HG02678 (cell line): Measurements from ENCODE around the gene ARHGAP32.

Source experiments
- ATAC-seq: cut with Tn5 transposase; IDR thresholded peaks from one replicate; pipeline ENCODE4 v1.9.1; 2021; ENCODE audit warnings: mild to moderate bottlenecking, moderate library complexity; ENCODE audit not compliant: unreplicated experiment

Gene ARHGAP32

DNA sequence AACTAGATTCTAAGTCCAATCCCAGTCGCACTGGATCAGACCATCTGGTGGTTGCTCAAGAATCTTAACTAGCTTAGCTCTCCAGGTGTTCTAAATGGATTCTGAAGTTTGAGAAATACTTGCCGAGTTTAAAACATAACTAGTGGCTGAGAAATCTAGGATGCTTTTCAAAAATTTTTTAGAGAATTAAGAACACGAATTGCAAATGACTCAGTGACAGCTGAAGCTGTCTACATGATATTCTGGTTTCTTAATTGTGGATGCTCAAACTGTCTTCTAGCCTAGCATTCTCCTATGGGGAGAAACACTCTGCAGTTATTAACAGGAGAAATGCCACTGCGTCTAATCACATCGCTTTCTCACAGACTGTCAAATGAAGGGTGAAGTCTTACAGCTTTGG lies 229.2 kb downstream of the ARHGAP32 start:
- ATAC-seq, result no peak

DNA sequence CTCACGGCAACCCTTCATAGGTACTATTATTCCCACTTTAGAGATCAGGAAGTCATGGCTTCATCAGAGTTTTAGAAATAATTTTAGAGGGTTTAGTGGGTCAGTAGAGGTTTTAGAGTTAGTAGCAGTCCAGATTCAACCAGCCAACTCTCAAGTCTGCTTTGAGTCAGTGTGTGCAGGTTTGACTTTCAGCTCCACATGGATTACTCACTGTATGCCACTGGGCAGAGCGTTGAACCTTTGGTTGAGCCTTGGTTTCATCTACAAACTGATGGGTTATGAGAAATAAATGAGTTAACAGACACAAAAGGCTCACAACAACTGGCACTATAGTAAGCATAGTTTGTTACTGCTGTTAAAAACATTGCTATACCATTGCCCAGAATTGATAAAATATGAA lies 230.5 kb downstream of the ARHGAP32 start:
- ATAC-seq, result no peak

DNA sequence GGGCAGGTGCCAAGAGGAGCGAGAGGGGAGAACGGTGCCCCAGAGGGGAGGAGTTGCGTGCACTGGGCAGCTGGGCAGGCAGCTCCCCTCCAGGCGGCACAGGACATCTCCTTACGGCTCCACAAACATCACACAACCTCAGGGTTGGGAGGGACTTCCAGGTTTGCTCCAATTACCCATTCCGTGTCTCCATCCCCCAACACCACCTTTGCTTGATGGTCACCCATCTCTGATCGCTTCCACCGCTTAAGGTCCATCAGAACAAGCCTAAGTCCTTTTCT lies 235.0 kb downstream of the ARHGAP32 start:
- ATAC-seq, result no peak

DNA sequence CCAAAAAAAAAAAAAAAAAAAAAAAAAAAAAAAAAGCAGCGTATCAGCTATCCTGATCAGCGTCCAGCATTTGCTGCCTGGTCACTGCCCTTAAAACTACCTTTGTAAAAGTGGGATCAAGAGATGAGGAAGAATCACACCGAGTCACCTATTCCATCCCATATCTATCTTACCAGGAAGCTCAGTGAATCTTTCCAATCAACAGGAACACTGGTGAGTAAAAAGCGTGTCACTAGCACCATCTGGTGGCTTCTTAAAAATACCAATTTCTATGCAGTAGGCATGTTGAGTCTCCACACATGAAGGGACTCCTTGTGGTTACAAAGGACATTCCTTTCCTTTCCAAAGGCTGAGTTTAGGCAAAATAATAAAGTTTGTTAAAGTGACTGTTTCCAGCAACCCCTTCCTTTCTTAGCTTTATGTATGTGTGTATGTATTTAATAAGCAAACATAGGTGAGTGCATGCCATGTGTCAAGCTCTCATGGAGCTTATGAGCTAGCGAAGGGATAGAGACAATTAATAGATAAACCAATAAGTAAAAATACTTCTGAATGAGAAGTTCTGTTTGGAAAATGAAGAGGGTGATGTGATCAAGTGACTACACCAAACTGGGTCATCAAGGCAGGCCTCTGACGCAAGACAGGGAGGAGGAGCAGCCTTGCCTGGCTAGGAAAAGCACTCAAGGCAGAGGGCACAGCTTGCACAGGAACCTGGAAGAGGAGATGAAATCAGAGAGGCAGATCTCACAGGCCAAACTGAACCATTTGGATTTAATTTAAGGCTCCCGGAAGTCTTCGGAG lies 235.5 kb downstream of the ARHGAP32 start:
- peak; percentile 72 for ATAC-seq

DNA sequence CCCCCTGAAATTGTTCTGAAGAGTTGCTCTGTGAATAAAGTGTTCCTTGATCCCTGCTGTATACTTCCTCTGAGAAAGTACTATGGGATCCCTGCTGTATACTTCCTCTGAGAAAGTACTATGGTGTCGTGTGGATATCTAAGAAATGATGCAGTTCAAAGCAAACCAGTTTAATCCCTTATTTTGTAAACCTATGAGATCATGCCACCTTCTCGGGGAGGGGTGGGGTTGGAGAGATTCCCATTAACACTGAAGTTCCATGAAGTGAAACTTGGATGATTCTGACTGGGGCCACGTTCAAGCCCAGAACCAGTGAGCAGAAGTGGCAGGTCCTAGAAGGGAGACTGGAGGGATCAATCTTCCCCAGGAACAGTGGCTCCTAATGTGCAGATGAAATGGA lies 236.5 kb downstream of the ARHGAP32 start:
- ATAC-seq, result no peak

DNA sequence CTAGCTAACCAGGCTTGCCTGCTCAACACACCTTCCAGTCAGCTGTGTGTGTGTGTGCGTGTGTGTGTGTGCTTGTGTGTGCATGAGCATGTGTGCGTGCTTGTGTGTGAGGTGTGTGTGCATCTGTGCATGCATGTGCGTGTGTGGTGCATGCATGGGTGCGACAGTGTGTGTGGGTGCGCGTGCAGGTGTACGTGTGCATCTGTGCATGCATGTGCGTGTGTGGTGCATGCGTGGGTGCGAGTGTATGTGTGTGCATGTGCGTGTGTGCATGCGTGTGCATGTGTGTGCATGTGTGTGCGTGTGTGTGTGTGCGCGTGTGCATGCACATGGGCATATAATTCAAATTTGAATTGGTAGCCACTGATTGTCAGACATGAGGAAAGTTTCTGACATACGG lies 239.0 kb downstream of the ARHGAP32 start:
- ATAC-seq, result no peak

DNA sequence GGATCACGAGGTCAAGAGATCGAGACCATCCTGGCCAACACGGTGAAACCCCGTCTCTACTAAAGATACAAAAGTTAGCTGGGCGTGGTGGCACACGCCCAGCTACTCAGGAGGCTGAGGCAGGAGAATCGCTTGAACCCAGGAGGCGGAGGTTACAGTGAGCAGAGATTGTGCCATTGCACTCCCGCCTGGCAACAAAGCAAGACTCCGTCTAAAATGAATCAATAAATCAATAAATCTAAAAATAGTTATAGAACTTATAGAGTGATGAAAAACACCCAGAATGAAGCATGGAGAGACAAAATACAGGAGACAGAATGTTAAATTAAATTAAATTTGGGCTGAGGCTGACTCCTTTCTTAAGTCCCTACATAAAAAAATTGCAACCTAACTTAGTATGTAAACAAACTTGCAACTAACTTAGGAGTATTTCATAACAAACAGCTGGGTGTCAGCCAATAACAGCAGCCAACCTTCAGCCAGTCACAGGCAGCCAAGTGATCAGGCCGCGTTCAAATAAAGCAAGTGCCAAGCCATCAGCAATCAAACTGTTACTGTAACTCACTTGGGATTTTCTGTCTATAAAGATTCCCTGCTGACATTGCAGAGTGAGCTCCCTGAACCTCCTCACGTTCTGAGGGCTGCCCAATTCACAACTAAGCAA lies 242.2 kb downstream of the ARHGAP32 start:
- no peak for ATAC-seq

DNA sequence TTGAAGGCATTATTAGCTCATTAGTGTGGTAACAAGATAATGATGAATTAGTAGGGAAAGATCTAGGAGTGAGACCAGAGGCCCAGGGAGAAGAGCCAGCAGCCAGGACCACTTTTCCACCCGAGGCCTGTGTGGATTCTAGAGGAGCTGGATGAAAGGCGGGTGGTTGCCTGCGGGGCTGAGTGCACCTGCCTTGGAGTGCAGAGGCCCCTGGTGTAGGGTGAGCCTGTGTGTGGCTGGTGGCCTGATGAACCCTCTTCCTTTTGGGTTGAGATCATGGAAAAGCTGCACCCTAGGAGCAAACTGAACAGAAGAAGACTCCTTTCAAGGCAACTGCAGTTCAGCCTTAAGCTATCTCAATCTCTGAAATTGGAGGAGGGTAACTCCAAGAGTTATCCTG lies 243.5 kb downstream of the ARHGAP32 start:
- no peak for ATAC-seq

DNA sequence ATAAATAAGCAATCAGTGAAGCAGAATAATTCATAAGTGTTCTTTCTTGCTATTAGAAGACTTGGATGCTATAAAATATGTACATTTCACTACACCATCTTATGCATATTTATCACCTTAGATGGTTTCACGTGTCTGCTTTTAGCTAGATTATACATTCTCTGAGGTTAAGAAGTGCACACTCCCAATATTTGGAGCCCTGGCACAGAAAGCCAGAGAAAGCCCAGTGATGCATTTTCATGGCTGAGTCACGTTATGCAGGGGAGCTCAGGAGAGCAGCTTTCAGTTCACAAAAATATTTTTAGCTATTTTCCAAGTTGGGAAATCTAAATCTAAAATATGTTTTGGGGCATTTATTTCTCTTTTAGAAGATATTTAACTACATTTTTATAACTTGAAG lies 244.4 kb downstream of the ARHGAP32 start:
- ATAC-seq, result no peak

DNA sequence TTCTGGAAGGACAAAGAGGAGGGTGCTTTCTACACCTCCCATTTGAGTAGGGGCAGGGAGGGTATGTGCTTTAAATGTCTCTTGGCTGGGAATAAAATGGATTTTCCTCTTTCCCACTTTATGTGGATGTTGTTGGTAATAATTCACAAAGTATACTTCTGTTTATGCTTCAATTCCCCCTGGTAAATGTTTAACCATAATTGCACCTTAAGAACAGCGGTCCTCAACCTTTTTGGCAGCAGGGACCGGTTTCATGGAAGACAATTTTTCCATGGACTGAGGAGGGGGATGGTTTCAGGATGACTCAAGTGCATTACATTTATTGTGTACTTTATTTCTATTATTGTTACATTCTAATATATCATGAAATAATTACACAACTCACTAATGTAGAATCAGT lies 245.5 kb downstream of the ARHGAP32 start:
- no peak for ATAC-seq

DNA sequence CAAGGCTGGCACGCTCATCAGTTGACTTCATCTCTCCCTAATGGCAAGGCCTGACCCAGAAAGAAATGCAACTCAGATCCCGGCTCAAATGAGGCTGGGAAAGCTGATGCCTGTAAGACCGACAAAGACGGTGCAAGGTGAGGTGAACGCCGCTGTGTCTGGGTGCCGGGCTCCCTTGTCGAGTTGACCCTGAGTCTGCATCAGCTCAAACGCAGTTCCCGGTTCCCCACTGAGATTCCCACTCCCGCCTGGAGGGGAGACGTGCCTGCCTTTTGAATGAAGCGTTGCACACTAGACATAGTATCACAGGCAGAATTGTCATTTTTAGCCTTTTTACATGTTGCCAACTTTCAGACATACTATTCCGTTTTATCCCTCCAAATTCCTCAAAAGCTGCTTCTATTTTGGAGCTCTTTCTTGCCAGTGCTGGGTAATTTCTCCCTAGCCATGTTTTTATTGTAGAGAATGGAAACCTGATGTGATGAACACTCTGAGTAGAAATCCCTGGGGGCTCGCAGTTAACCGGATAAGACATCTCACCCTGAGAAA lies 248.6 kb downstream of the ARHGAP32 start:
- ATAC-seq, result no peak

DNA sequence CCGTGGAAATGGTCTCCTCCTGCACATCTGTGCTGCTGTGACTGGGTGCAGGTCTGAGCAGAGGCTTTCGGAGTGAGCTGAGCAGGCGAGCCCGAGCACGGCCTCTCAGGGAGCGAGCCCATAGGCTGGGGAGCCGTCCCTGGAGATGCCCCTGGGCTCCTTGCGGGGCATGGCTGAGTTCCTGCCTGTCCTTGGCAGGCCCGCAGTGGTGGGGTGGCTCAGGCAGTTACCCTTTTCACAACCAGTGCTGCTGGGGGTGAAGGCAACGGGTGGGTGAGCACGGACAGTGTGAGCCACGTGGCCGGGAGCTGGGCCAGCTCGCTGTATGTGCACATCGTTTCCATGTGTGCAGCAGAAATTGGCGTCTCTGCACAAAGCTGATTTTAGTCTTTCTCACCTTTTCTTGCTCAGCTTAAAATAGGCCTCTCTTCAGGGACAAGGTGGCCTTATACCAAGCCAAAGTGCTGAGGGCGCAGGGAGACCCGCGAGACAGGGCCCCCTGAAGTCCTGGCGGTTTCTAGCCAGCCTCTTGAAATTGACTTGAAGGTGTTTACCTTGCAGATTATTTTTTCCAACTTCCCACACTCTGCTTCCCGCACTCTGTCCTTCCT lies 249.2 kb downstream of the ARHGAP32 start, which contains the start of gene TP53AIP1:
Gene TP53AIP1, minus strand, starts transcription at position 55 of the 611 bp plus-strand sequence. CDS start 5,053 bp downstream, outside the sequence.
- no peak for ATAC-seq

DNA sequence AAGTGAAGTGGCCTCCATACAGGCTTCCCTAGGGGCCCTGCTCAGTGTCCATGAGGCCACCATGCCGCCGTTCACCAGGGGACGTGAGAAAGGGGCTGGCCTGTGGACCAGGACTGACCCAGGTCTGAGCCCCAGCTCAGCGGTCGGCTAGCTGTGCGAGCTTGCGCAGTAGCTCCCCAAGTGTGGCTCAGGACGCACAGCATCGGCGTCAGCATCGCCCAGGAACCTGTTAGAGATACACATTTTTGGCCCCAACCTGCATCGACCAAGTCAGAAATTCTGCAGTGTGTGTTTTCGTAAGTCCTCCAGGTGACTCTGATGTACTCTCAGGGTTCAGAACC lies 249.9 kb downstream of the ARHGAP32 start:
- ATAC-seq, result no peak

DNA sequence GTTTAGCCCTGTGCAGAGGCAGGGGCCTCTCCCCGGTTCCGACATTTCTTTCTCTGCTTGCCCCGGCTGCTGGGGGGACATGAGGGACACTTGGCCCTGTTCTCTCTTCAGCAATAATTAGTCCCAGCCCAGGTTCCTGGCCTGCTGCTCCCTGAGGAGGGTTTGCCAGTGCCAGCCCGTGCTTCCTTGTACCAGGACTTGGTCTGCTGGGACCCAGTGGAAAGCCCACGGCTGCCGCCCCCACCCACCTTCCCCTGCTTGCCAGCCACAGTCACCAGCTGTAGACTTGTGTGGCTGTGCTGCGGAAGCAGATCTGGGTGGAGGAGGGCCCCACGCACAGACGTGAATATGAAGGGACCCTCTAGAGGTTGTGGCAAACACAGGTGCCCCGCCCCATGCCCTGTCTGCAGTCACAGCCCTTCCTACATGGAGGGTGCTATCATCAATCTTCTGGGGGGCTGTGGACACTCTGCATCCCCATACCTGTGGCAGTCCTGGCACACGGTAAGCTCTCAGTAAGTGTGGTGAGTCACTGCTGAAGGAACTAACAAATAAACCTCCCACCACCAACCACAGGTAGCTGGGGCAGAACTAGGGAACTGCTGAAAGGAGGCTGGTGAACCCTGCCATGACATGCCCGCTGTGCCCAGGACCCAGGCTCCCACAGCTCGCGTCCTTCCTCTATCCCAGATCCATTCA lies 250.4 kb downstream of the ARHGAP32 start:
- no peak for ATAC-seq

DNA sequence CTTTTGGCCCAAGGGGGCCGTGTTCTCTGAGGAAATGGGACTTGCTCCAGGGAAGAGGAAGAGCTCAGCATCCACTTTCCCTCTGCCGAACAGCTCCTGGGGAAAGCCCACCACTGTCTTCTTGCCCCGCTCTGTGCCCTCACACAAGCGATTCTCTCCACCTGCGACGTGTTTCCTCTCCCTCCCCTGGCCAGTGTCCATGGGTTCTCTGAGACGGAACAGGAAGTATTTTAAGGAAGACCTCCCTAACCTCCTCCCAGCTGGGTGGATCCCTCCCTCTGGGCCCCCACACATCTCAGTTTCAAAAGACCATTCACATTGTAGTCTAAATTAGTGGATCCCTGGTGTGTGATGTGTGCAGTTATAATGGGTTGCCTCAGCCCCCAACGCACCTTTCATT lies 251.0 kb downstream of the ARHGAP32 start:
- no peak for ATAC-seq

DNA sequence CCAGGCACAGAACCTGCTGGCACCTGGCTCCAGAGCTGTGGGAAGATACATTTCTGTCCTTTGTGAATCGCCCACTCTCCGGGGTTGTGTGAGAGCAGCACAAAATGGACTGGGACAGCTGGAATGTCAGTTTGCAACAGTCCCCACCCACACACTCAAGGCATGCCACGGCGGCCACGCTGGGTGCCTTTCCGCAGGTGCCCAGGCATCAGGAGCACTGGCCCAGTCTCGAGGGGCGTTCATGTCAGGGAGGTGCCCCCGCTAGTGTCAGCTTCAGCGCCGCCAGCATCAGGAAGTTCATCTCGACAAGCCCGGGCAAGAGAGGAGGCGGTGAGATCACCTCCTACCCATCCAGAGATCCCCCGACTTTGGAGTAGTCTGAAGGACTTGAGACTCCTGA lies 251.5 kb downstream of the ARHGAP32 start:
- ATAC-seq, result no peak

DNA sequence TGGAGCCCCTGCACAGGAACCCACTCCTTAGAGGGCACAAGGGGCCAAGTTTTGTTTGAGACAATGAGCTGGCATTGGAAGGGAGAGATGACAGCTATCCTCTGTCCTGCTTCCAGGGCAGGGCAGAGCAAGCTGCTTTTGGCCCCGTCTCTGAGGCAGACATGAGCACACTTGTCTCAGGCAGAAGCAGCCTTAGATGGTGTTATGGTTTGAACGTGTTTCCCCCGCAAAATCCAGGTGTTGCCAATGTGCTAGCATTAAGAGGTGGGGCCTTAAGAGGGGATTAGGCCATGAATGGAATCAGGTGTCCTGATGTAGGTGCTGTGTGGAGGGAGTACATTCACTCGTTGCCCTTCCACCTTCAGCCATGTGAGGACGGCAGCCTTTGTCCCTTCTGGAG lies 252.0 kb downstream of the ARHGAP32 start:
- ATAC-seq, result no peak

DNA sequence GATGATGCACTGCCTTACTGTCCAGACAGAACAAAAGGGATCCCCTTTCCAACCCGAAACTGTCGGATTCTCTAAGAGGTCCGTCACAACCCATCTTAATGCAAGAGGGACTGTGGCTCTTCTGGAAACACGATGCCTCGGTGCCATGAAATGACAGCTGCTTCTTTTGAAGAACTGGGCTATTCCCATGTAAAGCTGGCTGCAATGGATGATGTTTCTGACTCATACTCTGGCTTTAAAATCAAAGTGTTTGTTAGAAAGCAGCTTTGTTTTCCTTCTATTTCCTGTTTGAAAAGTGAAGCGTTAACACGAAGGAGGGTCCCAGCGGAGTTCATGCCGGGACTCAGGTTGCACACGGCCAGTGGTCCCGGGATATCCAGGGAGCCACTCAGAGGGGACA lies 252.5 kb downstream of the ARHGAP32 start:
- ATAC-seq, result no peak

DNA sequence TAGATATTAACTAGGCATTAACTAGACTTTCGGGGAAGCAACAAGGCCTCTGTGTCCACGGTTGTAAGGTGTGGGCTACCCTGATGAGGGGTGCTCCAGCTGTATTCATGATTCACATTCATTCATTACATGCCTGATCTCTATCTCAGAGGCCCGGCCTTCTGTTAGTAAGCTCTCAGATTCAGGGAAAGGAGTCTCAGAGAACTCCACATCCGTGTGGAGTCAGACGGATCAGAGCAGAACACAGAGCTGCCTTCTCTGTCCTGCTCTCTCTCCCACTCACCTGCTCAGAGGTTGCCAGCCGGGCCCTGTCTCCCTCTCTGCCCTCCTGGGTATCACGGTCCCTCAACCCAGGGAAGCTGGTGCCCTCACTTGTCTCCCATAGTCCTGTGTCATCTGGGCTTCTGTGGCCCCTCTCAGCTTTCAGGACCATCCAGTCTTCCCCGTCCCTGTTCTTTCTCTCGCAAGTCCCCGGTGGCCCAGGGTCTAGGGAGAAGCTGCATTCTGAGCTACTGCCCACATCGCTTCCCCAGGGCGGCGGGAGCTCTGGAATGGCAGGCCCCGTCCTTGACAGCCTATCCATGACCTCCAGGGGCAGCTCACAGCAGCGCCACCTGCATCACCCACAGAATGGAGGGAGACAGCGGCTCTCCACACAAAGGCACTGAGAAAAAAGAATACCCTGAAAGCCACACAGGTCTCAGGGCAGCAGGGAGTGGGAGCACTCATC lies 253.8 kb downstream of the ARHGAP32 start:
- ATAC-seq, result no peak

DNA sequence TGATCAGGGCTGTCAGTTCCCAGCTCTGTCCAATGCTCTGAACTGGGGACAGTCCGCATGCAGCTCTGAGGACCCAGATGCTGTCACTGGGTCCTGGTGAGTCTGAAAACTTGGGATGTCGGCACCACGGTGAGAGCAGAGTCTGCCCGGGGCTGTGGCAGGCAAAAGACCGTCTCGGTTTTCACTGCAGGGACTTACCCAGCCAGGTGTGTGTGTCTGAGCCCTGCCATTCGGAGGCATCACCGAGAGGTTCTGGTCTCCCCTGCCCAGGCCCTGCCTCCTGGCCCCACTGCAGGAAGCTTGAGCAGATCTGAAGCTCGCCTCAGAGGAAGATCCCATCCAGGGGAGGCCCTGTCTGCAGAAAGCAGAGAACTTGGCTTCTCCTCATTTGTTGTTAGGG lies 254.6 kb downstream of the ARHGAP32 start:
- ATAC-seq, result no peak
